ENCODE measurements around the gene APC2.
"Not testable (repeated sequence)": the region's sequence is repeated elsewhere in the genome, so short reads cannot be mapped to it uniquely, and the experiment has no call there.

Gene APC2

DNA sequence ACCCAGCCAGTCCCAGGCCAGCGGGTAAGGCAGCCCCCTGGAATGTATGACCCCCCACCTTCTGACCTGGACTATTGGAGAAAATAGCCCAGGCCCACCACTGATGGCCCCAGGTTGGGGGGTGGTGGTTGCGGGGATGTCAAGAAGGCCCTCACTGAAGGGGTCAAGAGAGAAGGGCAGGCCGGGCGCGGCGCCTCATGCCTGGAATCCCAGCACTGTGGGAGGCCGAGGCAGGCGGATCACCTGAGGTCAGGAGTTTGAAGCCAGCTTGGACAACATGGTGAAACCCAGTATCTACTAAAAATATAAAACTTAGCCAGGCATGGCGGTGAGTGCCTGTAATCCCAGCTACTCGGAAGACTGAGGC is 64.4 kb downstream of the APC2 start:
- DNase-seq: no peak

DNA sequence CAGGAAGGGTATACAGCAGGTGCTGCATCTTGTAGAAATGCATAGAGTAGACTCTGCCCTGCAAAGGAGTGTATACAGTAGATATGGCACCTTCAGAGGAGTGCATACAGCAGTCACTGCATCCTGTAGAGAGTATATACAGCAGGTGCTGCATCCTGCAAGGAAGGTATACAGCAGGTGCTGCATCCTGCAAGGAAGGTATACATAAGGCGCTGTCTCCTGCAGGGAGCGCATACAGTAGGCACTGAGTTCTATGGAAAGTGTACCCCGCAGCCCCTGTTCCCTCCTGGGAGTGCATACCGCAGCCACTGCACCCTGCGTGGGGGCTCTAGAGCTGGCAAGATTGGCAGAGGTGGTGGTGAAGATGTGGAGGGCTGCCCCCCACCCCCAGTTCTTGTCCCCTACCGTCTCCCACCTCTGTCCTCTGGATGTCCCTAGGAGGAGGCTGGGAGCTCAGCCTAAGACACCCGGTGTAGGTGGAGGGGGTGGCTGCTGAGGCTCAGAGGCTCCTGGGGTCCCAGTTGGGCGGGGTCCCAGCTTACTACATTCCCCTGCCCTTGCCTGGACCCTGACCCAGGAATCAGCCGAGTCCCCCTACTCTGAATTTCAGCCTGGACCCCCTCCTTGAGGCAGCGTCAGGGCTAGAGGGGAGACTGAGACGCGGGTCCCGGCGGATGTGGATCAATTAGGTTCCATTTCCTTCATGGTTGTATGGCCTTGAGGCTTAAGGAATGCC is 65.2 kb downstream of the APC2 start:
- no peak for DNase-seq

DNA sequence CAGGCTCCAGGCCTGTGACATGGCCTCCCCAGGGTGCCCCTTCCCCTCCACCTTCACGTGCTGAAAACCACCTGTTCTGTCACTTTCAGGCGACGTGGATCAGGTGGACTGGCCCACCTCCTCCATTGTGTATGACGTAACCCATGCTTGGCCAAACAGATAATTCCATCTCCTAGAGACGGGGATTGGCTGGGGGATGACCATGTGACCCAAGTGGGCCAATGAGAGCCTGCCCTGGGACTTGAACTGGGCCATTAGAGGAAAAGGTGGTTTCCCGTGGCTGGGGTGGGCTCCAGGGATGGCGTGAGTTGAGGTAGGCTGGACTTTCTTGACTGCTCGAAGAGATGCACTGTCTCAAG is 66.5 kb downstream of the APC2 start:
- DNase-seq: no peak

DNA sequence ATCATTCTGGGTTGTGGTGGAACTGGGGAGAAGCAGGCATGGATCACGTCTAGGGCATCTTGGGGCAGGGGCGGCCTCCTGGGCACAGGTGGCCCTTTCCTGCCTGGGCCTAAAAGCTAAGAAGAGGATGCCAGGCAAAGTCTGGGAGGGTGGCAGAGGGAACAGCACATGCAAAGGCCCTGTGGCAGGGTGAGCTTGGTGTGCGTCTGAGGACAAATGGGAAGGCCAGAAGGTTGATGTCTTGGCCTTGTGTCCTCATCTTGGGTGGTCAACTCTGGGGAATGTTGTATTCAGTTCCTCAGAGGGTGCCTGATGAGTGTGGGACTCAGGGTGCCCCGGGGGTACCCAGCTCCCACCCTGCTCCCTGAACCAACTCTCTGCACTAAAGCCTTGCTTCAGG is 68.5 kb downstream of the APC2 start:
- no peak for DNase-seq

DNA sequence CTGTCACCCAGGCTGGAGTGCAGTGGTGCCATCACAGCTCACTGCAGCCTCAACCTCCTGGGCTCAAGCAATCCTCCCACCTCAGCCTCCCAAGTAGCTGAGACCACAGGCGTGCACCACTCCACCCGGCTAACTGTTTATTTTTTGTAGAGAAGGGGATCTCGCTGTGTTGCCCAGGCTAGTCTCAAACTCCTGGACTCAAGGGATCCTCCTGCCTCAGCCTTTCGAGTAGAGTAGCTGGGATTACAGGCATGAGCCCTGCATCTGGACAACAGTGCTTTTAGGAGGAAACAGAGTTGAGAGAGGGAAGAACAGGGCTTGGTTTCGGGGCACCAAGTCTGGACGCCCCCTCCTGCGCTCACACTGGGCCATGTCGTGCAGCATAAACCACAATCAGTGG is 69.9 kb downstream of the APC2 start:
- not testable (repeated sequence) for DNase-seq

DNA sequence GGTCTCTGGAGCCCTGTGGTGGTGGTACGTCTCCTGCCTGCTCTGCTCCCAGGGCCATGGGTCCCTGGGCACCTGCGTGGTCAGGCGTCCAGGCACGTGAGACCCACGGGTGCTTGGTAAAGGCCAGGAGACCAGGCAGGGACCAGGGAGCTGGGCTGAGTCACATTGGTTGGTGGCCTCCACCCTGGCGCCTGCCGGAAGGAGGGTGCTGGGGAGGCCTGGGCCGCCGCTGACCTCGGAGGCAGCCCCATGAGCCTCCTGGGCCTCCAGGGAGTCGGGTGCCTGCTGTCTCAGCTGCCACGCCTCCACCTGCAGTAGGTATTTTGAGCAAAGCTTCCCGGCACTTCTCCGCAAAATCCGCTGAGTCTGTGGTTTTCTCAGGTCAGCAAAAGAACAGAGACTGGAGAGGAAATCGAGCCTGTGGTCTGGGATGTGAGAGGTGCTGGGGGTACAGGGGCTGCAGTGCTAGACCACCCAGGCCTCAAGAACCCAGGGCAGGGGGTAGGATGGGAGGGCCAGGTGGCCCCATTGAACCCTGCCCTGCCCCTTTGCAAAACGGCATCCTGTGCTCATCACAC is 70.4 kb downstream of the APC2 start:
- no peak for DNase-seq

DNA sequence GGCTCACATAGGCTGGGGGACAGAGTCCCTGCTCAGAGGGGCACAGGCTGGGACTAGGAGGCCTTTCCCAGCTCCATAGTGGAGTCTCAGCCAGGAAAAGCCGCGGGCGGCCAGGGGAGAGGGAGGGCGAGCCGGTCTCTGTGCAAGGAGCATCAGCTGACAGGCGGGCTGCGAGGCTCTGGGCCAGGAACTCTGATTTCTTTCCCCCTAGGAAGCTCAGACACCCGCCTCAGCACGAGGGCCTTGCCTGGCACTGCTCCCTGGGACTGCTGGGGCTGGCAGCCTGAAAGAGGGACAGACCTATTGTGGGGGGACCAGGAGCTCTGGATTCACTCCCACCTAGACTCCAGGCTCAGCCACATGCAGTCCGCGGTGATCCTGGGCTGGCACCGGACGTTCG is 71.7 kb downstream of the APC2 start:
- DNase-seq: no peak

DNA sequence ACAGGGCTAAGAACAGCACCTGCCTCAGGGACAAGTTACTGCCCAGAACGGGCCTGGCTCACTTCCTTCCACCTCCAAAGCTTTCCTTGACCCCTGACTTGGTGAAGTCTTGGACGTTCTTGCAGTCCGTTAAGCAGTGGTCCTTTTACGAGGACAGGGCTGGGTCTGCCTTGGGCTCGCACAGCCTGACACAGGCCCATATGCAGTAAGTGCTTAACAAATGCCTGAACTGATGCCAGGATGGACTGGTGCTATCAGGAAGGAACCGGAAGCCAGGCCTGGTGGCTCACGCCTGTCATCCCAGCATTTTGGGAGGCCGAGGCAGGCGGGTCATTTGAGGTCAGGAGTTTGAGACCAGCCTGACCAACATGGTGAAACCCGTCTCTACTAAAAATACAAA is 72.1 kb downstream of the APC2 start:
- no peak for DNase-seq

DNA sequence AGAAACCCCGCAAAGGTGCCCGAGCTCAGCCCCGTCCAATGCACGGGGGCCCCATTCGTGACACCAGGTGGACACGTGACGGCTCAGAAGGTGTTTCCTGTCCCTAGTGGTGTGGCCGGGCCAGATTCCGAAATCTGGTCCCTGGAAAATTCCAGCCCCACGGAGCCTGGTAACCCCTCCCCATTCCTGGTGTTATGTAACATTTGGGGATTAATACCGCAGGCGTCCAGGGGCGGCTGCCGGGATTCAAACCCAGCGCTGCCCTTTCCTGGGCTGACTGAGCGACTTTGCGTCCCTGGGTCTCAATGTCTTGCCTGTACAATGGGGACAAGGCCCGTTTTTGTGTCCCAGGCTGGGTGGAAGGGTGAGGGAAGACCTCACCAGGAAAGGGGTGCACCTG is 72.9 kb downstream of the APC2 start:
- DNase-seq: no peak

All from DMS153 (cell line).